ENCODE results near the gene HEMGN.
"Not testable (repeated sequence)": the region's sequence is repeated elsewhere in the genome, so short reads cannot be mapped to it uniquely, and the experiment has no call there.

The HEMGN gene

DNA sequence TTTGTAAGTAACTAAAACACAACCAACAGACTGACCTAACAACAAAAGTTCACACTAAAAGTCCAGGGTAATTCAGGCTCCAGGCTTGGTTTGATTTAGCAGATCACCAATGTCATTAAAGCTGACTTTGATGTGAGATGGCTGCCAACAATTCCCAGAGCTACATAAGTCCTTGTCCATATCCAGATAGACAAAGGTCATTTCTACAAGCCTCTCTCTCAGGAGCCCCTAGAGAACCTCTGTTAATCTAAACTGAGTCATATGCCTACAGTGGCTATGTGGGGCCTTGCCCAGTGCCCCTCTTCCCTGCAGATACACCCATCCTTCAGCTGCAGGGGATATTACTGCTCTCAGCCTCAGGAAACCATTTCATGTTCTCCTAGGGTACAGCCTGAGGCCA lies 26.9 kb upstream of the HEMGN start:
- DNase-seq, result no peak

DNA sequence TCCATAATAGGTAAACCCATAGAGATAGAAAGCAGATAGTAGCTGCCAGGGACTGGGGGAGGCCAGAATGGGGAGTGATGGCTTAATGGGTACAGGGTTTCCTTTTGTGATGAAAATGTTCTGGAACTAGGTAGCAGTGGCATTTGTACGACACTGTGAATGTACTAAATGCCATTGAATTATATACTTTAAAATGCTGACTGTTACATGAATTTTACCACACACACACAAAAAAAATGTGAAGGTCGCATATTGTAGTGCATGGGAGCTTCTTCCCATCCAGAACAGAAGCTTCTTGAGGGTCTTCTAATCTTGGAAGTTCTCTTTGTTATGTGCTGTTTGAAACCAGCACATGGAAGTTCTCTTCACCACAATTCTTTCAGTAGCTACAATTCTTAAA lies 25.3 kb upstream of the HEMGN start:
- DNase-seq, result no peak

DNA sequence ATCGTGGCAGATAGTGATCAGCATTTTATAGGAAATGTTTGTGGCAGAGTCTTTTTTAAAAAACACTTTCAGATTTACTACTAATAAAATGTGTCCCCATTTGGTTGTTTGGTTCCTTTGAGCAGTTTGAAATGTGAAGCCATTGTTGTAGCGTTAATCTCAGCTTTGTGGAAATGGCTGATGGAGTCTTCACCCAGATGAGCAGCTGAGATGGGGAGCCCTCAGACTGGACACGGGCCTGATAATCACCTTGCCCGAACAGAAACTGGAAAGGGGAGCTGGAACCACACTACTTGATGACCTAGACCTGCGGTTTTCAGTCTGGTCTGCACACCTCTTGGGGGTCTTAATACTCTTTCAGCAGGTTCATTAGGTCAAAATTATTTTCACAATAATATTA lies 24.6 kb upstream of the HEMGN start:
- no peak for DNase-seq

DNA sequence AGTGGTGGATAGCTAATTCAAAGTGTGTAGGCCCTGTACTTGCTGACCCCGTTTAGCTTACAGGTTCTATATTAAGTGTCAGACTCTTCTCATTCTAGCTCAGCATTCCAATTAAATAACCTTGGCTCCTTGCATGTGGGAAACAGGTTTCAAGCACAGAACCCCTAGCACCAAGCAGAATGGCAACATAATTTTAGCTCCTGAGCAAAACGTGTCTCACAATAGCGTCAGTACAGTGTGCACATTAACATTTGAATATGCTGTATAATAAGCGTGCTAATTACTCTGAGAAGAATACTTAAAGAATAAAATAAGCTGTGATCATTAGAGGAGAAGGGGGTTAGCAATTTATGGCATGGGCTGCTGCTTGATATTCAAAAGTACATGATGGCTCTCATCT lies 24.2 kb upstream of the HEMGN start:
- DNase-seq, result no peak

DNA sequence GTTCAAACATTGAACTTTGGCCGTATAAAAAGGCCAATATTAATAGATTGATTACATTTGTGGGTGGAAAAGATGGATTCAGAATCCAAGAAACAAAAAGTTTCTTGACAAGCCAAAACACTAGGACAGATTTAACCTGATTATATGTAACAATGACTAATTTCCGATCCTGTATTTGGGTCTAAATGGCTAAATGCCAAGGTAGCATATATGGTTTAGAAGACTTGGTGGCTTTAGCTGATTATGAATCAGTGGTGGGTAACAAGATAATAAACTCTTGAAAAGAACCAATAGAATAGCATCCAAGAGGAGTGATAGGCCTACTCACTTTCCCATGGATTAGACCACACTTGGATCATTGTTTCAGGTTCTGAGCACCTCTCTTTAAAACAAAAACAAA lies 23.4 kb upstream of the HEMGN start:
- no peak for DNase-seq

DNA sequence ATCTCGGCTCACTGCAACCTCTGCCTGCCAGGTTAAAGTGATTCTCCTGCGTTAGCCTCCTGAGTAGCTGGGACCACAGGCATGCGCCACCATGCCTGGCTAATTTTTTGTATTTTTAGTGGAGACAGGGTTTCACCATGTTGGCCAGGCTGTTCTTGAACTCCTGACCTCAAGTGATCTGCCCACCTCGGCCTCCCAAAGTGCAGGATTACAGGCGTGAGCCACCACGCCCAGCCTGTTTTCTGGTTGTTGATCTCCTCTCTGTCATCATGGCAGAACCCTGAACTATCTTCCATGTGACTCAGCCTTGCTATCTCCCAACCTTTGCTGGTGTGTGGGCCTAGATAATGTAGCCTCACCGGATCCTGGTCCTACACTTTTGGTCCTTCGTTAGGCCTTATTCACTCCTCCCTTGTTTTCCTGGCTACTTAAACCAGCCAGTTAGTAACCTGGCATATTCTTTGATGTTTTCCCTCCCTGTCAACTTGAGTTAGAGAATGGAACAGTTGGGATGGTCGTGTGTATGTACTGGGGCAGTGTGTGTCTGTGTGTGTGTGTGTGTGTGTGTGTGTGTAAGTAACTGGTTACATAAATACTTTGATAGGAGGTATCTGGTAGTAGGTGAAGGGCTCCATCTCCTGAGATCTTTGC lies 22.8 kb upstream of the HEMGN start:
- DNase-seq, result not testable (repeated sequence)

DNA sequence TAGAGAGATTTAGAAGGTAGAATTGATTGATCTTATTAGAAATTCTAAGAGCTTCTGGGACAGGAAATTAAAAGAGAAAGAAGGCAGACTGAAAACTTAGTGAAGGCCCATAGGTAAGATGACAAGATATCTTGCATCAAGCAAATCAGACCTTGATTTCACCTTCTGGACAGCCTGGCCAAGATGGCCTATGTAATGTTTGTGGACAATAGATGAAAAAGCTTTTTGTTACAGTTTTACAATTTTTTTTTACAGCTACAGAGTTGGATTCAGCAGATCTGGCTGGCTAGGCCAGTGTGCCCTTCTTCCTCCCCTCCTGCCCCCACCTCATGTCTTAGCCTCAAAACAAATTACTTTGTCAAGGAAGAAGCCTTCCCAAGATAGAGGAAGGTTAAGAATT lies 21.6 kb upstream of the HEMGN start:
- DNase-seq, result no peak

DNA sequence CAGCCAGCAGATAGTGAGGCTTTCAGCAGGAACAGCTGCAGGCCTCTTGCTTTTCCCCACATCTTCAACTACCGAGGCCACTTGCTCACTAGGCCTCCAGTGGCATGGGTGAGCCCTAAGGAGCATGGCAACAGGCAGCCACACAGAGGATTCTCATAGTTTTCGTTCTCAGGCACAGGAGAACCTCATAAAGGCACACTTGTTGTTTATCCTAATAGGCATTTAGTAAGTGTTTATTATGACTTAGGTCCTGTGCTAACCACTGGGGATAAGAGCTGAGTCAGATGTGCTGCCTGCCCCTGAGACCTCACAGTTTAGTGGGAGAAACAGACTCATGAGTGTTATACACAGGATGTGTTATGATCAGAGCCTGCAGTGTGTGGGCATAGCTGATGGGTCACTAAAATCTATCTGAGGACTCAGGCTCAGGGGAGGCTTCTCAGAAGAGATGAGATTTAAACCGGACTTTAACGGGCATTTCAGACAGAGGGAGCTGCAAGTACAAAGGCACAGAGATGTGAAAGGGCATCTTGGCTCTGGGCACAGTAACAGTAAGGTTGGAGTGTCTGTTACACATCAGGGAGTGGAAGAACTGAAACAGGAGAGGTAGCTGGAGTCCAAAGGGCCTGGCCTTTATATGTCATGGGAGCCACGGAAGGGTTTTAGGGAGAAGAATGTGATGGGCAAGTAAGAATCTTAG lies 21.0 kb upstream of the HEMGN start:
- peak; percentile 80 for DNase-seq

DNA sequence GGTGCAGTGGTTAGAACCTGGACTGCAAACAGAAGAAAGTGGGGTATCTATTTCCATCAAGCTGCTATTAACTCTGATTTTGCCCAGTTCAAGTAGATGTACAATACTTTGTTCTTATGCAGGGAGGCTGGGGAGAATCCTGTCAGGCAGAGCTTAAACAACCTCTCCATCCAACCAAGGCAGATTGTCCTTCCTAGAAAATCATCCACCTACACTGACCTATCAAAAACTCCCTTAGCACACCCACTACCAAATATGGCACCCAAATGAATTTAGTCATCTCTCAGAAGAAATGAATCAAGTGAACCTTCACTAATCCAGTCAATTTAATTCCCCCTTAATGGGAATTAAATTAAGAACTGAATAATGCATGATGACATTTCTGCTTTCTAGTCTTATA lies 18.4 kb upstream of the HEMGN start:
- DNase-seq, result no peak

DNA sequence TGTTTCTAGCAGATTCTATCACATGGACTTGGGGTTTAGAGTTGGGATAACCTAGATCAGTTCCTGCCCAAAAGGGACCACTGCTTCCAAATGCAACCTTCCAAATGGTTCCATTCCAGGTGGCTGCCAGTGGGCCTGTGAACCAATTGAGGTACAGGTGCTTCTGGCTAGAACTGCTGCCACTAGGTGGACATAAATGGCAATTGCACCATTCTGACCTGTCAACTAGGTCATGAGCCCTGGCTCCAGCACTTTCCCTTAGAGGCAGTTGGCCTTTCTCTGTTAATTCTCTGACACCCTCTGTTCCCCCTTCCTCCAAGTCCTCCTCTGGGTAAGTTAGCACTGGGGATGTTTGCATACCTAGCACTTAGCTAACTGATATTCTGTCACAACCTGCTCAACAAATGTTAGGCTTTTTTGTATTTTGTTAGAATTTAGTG lies 16.6 kb upstream of the HEMGN start:
- DNase-seq, result peak; percentile 14

DNA sequence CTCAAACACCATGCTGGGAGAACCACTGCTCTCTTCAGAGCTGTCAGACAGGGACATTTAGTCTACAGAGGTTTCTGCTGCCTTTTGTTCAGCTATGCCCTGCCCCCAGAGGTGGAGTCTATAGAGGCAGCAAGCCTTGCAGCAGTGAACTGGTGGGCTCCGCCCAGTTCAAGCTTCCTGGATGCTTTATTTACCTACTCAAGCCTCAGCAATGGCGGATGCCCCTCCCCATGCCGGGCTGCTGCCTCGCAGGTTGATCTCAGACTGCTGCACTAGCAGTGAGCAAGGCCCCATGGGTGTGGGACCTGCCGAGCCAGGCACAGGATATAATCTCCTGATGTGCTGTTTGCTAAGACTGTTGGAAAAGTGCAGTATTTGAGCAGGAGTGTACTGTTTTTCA lies 12.9 kb upstream of the HEMGN start:
- DNase-seq, result not testable (repeated sequence)

DNA sequence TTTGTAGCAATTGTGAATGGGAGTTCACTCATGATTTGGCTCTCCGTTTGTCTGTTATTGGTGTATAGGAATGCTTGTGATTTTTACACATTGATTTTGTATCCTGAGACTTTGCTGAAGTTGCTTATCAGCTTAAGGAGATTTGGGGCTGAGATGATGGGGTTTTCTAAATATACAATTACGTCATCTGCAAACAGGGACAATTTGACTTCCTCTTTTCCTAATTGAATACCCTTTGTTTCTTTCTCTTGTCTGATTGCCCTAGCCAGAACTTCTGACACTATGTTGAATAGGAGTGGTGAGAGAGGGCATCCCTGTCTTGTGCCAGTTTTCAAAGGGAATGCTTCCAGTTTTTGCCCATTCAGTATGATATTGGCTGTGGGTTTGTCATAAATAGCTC lies 9.1 kb upstream of the HEMGN start:
- DNase-seq, result not testable (repeated sequence)

DNA sequence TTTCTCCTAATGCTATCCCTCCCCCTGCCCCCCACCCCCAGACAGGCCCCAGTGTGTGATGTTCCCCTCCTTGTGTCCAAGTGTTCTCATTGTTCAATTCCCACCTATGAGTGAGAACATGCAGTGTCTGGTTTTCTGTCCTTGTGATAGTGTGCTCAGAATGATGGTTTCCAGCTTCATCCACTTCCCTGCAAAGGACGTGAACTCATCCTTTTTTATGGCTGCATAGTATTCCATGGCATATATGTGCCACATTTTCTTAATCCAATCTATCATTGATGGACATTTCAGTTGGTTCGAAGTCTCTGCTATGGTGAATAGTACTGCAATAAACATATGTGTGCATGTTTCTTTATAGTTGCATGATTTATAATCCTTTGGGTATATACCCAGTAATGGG lies 7.5 kb upstream of the HEMGN start:
- not testable (repeated sequence) for DNase-seq

DNA sequence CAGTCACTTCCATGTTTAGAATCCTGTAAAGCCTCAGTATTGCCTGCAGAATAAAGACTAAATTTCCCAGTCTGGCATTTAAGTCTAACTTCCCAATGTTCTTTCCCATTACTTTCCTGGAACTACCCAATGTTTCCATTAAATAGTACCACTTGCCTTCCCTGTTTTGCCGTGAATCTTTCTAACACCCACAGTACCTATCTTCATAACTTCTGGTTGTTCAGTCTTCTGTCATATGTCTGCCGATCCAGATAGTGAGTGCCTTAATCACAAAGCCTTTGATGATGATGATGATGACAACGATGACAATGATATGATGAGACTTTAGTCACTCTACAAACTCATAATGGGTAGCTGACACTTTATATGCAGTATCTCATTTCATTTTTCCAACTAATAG lies 6.6 kb upstream of the HEMGN start:
- DNase-seq, result no peak

DNA sequence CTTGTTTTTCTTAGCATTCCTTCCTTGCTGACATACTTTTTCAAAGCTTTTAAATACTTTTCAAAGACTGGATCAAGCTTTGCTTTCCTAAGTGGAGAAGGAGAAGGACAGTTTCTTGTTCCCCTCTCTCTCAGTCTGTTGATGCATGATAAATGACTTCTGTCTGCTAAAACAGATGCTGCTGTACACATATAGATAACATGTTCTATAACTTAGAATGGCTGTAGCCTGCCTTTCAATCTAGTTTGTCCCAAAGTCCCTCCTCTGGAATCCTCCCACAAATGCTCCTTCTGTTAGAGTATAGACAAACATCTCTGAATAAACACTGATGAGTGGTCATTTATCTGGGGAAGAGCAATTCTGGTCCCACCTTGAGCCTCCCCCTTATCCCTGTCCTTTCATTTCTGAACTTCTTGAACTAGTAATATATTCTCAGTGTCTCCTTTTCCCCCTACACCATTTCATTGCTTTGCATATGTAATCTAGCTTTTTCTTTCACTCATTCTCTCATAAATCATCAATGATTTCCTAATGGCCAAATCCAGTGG lies 5.4 kb upstream of the HEMGN start:
- no peak for DNase-seq

DNA sequence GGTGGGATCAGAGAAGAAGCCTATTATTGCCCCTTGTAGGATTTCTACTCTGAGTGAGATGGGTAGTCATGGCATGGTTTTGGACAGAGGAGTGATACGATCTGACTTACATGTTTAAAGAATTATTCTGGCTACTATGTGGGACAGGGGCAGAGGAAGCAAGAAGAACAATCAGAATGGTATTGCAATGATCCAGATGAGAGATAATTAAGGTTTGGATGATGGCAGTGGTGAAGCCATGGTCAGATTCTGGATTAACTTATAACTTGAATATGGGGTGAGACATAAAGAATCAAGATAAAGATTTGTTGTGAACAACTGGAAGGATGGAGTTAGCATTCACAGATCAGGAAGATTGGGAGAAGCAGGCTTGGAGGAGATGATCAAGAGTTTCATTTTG lies 3.4 kb upstream of the HEMGN start:
- DNase-seq, result no peak

DNA sequence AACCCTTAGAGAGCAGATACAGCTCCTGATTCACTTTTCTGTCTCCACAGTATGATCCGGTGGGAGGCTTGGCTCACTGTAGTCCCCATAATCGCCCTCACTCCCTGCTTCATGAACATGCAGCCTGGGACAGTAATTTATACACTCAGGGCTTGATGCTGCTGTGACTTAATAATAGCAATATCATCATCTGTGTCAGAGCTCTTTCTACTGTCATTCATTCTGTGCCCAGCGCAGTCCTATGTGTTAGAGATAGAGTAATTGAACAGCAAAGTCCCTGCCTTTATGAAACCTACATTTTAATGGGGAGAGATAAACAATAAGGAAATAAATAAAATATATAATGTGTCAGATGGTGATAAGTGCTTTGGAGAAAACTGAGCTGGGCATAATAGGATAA lies 2.8 kb upstream of the HEMGN start:
- no peak for DNase-seq

DNA sequence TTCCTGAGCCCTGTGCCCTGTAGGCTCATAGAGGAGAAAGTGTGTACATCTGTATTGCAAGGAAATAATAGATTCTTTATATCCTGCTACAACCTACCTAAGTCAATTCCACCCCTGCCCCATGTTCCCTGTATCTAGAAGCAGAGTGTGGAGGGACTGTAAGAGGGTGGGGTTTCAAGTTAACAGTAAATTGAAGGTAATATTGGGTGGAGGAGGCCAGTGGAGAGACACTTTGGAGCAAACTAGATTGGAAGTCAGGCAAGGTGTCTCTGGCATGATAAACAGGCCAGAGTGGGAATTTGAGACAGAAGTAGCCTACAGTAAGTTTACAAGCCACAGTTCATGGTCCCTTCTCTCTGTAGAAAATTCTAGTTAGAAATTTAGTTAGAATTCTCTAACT lies 2.3 kb upstream of the HEMGN start:
- DNase-seq, result no peak

DNA sequence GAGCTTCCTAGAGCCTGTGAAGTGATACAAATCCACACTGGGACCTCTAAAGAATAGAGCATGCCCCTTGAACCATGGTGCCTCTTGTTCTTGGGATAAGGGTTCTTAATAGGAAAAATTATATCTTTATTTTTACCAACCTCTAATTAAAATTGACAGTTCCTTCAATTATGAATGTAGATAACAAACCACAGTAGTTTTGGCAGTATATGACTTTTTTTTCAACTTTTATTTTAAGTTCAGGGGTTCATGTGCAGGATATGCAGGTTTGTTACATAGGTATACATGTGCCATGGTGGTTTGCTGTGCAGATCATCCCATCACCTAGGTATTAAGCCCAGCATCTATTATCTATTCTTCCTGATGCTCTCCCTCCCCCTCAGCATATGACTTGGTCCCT lies 974 bp downstream of the HEMGN start:
- no peak for DNase-seq

DNA sequence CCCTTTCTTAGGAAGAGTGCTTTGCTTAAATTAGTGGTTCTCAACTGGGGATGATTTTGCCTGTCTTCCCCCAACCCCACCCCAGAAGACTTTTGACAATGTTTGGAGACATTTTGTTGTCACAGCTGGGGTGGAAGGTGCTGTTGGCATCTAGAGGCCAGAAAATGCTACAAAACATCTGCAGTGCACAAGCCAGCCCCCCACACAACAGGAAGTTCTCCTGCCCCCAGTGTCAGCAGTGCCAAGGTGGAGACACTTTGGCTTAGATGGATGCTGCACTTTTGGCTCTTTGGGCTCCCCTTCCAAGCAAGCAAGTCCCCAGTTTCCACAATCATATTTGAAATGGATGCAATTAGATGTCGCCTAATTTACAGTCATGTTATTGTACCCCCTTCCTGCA lies 2.7 kb downstream of the HEMGN start:
- DNase-seq, result no peak

DNA sequence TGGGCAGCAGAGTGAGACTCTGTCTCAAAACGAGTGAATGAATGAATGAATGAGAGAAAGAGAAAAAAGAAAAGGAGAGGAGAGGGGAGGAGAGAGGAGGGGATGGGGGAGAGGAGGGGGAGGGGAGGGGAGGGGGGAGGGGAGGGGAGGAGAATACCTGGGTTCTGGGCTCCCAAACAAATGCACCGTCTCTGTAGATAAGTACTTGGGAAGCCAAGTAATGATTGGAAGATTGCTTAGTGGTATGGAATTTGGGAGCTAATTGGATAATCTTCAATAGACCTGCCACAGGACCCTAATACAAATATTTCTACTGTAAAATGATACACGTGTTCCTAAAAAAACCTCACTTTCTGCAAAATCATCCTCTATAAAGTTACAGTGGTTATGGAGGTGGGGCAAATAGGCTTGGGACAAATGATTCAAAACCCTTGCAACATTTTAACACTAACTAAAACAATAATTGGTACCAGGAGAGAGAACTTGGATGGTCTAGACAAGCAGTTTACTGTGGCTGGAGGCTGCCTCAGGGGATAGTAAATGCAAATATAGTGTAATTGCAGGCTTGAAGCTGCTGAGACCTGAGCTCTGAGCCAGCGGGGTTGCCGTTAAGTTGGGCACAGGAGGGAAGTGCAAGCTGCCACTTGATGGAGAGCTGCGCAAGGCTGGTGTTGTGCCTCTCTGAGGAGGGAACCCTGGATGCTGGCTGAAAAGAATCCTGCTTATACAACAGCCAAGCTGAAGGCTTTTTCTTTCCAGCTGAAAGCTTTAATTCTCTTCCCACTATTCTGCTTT lies 3.5 kb downstream of the HEMGN start:
- DNase-seq, result no peak

DNA sequence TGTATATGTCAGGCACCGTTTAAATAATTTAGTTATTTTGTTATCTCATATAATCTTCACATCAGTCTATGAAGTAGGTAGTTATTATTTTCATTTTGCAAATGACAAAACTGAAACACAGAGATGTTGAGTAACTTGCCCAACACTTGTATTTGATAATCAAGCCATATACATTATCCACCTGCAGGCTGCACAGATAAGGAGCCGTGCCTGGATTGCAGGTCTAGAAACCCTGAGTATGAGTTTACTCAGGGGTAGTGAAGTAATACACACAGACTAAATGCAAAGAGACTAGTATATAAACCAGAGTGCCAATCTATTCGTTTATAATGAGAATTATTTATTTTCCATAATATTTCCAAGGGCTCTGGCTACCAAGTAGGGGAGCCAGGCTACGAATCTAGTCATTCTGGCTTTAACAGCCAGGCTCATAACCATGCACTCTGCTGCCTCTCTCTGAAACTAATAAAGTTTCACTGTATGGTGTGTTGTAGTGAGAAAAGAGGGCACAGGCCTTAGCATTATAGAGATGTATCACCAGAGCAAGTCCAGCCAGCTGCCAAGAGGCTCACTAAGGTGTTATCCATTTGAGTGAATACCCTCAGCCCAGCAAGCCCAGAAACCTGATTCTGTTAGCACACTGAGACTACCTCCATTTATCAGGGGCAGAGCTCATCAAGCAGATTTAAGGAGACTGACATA lies 4.5 kb downstream of the HEMGN start:
- DNase-seq, result no peak

DNA sequence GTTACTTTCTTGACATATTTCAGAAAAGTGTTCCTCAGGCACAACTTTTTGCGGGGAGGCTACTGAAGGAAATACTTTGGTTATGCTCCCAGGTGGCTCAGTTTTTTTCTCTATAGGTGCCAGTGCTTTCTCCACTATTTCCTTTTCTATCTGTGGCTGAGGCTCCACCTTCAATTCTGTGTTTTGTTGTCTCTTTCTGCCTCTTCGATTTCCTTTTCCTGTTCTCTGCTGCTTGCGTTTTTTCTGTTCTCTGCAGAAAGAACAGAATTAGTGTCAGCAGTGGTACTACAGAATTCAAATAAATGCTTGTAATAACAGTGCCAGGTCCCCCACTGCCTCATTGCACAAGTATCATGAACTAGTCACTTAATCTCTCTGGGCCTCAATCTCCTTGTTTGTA lies 7.0 kb downstream of the HEMGN start:
- DNase-seq, result no peak
